DND-41 (cell line): ENCODE data around the gene RHOG.
A peak's percentile ranks its signal among the peaks of the same experiment; 100 is the strongest.

ENCODE experiments used
- CTCF ChIP-seq: IDR thresholded peaks from 2 replicates; pipeline ENCODE4 v1.5.1; 2012; ENCODE audit warnings: borderline replicate concordance, low read length, moderate library complexity, mild to moderate bottlenecking; ENCODE audit not compliant: poor library complexity, severe bottlenecking; ENCODE audit errors: extremely low read depth
- EZH2 ChIP-seq: IDR thresholded peaks from 3 replicates; pipeline ENCODE4 v1.6.1; 2012; ENCODE audit warnings: borderline replicate concordance, low read depth, mild to moderate bottlenecking, moderate library complexity, low read length, inconsistent platforms; ENCODE audit not compliant: severe bottlenecking

GRCh38 chr11:3854977-3855807 is 14.4 kb upstream of the RHOG start, which contains the start of gene STIM1:
- TF ChIP-seq CTCF, result peak; percentile 96
- TF ChIP-seq EZH2, result no peak
